HL-60 (cell line): ENCODE results near the gene CSNK1A1.

Source experiments
- DNase-seq, 2 experiments: peaks; one replicate each; pipeline ENCODE4 v3.0.0-alpha.2; 2010 to 2020; ENCODE audit warnings: low read depth in 1 of 2, low spot score in 1 of 2
- H3K27ac ChIP-seq: fragments of 250-450 bp; sonication (Bioruptor Pico); replicated peaks from 2 replicates; pipeline ENCODE4 v1.5.1; 2020; ENCODE audit warnings: mild to moderate bottlenecking, moderate library complexity
- H3K27me3 ChIP-seq: fragments of 250-450 bp; sonication (Bioruptor Pico); 2 replicates; pipeline ENCODE4 v1.5.1; 2021; ENCODE audit warnings: mild to moderate bottlenecking, moderate library complexity; ENCODE audit not compliant: insufficient read depth, poor library complexity, severe bottlenecking
- H3K4me3 ChIP-seq: replicated peaks from 2 replicates; pipeline ENCODE4 v1.5.1; 2011; ENCODE audit warnings: mild to moderate bottlenecking, control low read depth, low read length; ENCODE audit not compliant: insufficient read depth
- GABPA ChIP-seq: IDR thresholded peaks from 2 replicates; pipeline ENCODE4 v1.6.1; 2012; ENCODE audit warnings: low read depth
- POLR2AphosphoS5 ChIP-seq: IDR thresholded peaks from 2 replicates; pipeline ENCODE4 v1.6.1; 2012; ENCODE audit warnings: low read depth
- SPI1 ChIP-seq: IDR thresholded peaks from 2 replicates; pipeline ENCODE4 v1.6.1; 2012; ENCODE audit warnings: low read depth, mild to moderate bottlenecking, borderline replicate concordance
- TF ChIP-seq, protein P1 (sequence below): IDR thresholded peaks from one replicate; pipeline ENCODE4 v1.5.1; 2011; ENCODE audit warnings: low read length, control low read depth, inconsistent platforms; ENCODE audit not compliant: insufficient read depth
- TF ChIP-seq, protein P2 (sequence below): IDR thresholded peaks from 2 replicates; pipeline ENCODE4 v1.6.1; 2012; ENCODE audit warnings: low read depth; ENCODE audit not compliant: insufficient replicate concordance

The CSNK1A1 gene

DNA sequence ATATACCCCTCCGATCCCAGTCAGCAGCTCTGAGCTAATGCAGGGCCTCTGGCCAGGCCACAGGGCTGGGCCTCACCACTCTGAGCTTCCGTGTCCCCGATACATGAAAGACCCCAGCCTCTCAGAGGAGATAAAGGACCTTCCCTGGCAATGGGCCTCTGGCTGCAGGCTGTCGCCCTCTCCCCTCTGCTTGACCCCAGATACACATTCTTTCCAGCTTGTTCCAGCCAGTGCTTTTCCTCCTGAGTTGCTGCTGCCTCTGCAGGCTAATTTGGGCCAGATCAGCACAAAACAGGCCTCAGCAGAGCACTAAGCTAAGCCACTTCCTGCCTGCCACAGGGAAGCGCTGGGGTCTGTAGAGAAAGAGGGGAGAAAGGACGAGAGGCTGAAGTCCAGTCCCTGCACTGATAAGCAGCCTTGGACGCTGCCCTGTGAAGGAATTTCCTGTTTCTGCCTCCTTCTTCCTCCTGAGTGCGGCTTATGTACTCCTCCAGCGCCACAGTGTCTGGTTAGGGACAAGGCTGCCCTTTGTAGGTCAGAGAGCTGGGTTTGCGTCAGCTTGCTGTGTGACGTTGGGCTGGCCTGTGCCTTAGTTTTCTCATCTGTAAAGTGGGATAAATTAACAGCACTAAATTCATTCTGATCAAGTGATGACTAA, 99.1 kb downstream of the CSNK1A1 start:
- Histone ChIP-seq H3K4me3 (no peak overlapping the region), H3K27me3 (no peaks in the 10 kb centered on the region), H3K27ac (no peak overlapping the region)
- peak in 1 of 2 experiments; percentile 39 for DNase-seq
- TF ChIP-seq POLR2AphosphoS5: no peak
- TF ChIP-seq, protein P1, sequence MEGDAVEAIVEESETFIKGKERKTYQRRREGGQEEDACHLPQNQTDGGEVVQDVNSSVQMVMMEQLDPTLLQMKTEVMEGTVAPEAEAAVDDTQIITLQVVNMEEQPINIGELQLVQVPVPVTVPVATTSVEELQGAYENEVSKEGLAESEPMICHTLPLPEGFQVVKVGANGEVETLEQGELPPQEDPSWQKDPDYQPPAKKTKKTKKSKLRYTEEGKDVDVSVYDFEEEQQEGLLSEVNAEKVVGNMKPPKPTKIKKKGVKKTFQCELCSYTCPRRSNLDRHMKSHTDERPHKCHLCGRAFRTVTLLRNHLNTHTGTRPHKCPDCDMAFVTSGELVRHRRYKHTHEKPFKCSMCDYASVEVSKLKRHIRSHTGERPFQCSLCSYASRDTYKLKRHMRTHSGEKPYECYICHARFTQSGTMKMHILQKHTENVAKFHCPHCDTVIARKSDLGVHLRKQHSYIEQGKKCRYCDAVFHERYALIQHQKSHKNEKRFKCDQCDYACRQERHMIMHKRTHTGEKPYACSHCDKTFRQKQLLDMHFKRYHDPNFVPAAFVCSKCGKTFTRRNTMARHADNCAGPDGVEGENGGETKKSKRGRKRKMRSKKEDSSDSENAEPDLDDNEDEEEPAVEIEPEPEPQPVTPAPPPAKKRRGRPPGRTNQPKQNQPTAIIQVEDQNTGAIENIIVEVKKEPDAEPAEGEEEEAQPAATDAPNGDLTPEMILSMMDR: no peak
- TF ChIP-seq, protein P2, sequence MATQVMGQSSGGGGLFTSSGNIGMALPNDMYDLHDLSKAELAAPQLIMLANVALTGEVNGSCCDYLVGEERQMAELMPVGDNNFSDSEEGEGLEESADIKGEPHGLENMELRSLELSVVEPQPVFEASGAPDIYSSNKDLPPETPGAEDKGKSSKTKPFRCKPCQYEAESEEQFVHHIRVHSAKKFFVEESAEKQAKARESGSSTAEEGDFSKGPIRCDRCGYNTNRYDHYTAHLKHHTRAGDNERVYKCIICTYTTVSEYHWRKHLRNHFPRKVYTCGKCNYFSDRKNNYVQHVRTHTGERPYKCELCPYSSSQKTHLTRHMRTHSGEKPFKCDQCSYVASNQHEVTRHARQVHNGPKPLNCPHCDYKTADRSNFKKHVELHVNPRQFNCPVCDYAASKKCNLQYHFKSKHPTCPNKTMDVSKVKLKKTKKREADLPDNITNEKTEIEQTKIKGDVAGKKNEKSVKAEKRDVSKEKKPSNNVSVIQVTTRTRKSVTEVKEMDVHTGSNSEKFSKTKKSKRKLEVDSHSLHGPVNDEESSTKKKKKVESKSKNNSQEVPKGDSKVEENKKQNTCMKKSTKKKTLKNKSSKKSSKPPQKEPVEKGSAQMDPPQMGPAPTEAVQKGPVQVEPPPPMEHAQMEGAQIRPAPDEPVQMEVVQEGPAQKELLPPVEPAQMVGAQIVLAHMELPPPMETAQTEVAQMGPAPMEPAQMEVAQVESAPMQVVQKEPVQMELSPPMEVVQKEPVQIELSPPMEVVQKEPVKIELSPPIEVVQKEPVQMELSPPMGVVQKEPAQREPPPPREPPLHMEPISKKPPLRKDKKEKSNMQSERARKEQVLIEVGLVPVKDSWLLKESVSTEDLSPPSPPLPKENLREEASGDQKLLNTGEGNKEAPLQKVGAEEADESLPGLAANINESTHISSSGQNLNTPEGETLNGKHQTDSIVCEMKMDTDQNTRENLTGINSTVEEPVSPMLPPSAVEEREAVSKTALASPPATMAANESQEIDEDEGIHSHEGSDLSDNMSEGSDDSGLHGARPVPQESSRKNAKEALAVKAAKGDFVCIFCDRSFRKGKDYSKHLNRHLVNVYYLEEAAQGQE: no peak
- TF ChIP-seq GABPA: no peak
- no peak for TF ChIP-seq SPI1

GRCh38 chr5:149450199-149450598, 101.0 kb downstream of the CSNK1A1 start:
- no peak for DNase-seq
- H3K27ac ChIP-seq: no peak overlapping the region
- H3K27me3 ChIP-seq: no peaks in the 10 kb centered on the region
- no peak overlapping the region for H3K4me3 ChIP-seq
- TF ChIP-seq, protein P2: no peak
- TF ChIP-seq, protein P1: no peak

DNA sequence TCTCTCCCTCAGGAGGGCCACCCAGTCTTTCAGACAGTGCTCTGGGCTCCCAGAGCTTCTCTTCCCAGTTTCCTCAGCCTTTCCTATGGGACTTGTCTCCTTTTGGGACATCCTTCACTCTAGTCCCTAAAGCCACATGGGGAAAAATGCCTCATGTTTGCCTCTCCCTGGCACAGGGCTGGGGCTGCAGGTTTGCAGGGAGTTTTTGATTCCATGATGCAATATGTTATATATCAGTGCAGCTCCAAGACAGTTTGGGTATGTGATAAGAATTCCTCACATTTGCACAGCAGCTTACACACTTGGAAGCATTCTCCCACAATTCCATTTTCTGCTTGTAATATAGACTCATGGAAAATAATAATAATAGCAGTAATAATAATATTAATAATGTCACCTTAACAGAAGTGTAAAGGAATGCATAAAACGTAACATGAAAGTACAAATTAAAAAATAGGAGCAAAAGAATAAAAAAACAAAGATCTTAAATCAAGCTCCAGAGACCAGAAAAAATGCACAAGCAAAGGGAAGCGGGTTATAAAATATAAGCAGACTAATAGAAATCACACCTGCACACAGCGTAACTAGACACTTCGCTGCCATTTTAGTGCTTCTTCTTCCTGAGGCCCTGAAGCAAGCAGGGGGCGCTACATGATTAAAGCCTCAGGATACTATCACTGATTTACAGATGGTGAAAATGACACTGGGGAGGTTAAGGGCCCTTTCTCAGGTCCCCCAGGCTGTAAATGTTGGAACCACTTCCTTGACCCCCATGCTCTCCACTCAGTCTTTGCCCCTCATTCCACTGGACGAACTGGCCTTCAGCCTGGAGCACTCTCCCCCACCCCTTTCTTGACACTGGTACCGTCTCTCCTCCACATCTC, 102.2 kb downstream of the CSNK1A1 start:
- no peaks in the 10 kb centered on the region for H3K27me3 ChIP-seq
- no peak for TF ChIP-seq POLR2AphosphoS5
- TF ChIP-seq, protein P2: no peak
- TF ChIP-seq SPI1: no peak
- TF ChIP-seq, protein P1: peak; percentile 16
- H3K4me3 ChIP-seq: no peak overlapping the region
- no peak for DNase-seq
- no peak overlapping the region for H3K27ac ChIP-seq
